SK-N-SH (cell line): Measurements from ENCODE around the gene MAGI2. TPM values are rescaled to one million over a fixed set of nuclear protein-coding genes. Genes with fewer than 3 reads are reported as not detected.

ENCODE experiments used
- CTCF ChIA-PET: fragments of 300-600, 350-600 bp; formaldehyde crosslinking; extraction: SDS; loops from one replicate; lab custom pipeline; 2021; lab: Yijun Ruan, JAX
- POLR2A ChIA-PET: fragments of 350-600 bp; sonication (Branson Sonifier 250); formaldehyde crosslinking; extraction: SDS; loops from one replicate; lab custom pipeline; 2020; ENCODE audit warnings: antibody characterized with exemption, inconsistent platforms; lab: Yijun Ruan, JAX
- DNase-seq: peaks from one replicate; pipeline ENCODE4 v3.0.0; 2012
- H2AFZ ChIP-seq: fragments of 200-600 bp; sonication (generic); 2 replicates; pipeline ENCODE4 v1.8.1; 2016; ENCODE audit warnings: antibody characterized with exemption, mild to moderate bottlenecking, low read depth
- H3F3A ChIP-seq: fragments of 200-600 bp; sonication (generic); replicated peaks from 2 replicates; pipeline ENCODE3; 2016; ENCODE audit warnings: antibody characterized with exemption, mild to moderate bottlenecking; ENCODE audit not compliant: insufficient read depth
- H3K27ac ChIP-seq, 2 experiments: fragments of 200-500 bp in 1 of 2; fragments of 200-600 bp in 1 of 2; sonication (Bioruptor generic) in 1 of 2; sonication (generic), shearing (Covaris generic) in 1 of 2; 2 replicates each; pipeline versions ENCODE4 v1.5.1 to v1.6.1; 2014 to 2016; ENCODE audit warnings: low read depth in 2 of 2, inconsistent platforms in 1 of 2, low read length in 1 of 2, mild to moderate bottlenecking in 1 of 2, mixed read lengths in 1 of 2
- H3K27me3 ChIP-seq: fragments of 200-600 bp; sonication (generic), shearing (Covaris generic); 2 replicates; pipeline ENCODE4 v1.6.1; 2016; ENCODE audit warnings: mixed run types; ENCODE audit not compliant: insufficient read depth
- H3K36me3 ChIP-seq, 2 experiments: fragments of 200-500 bp in 1 of 2; fragments of 200-600 bp in 1 of 2; sonication (Bioruptor generic) in 1 of 2; sonication (generic) in 1 of 2; replicated peaks in 1 of 2; 2 replicates each; pipeline versions ENCODE3 to v1.5.1; 2014 to 2016; ENCODE audit warnings: low read length in 1 of 2, mild to moderate bottlenecking in 1 of 2; ENCODE audit not compliant: insufficient read depth in 2 of 2, control insufficient read depth in 1 of 2
- H3K4me1 ChIP-seq, 2 experiments: fragments of 200-500 bp in 1 of 2; fragments of 200-600 bp in 1 of 2; sonication (Bioruptor generic) in 1 of 2; sonication (generic), shearing (Covaris generic) in 1 of 2; 2 replicates each; pipeline versions ENCODE4 v1.5.1 to v1.6.1; 2014 to 2016; ENCODE audit warnings: low read depth in 1 of 2, low read length in 1 of 2, mixed run types in 1 of 2; ENCODE audit not compliant: insufficient read depth in 2 of 2, control insufficient read depth in 1 of 2
- H3K4me2 ChIP-seq: fragments of 200-600 bp; sonication (generic), shearing (Covaris generic); 2 replicates; pipeline ENCODE4 v1.6.1; 2017; ENCODE audit warnings: mixed run types
- H3K4me3 ChIP-seq, 2 experiments: fragments of 200-500 bp in 1 of 2; fragments of 200-600 bp in 1 of 2; sonication (Bioruptor generic) in 1 of 2; sonication (generic), shearing (Covaris generic) in 1 of 2; 2 replicates each; pipeline versions ENCODE4 v1.5.1 to v1.8.1; 2014 to 2016; ENCODE audit warnings: low read depth in 2 of 2, inconsistent platforms in 1 of 2, low read length in 1 of 2, mild to moderate bottlenecking in 1 of 2, mixed read lengths in 1 of 2, moderate library complexity in 1 of 2
- H3K79me2 ChIP-seq: fragments of 200-600 bp; sonication (generic); 2 replicates; pipeline ENCODE4 v1.8.1; 2017; ENCODE audit warnings: mild to moderate bottlenecking; ENCODE audit not compliant: insufficient read depth
- H3K9ac ChIP-seq: fragments of 200-600 bp; sonication (generic); 2 replicates; pipeline ENCODE4 v1.6.1; 2017; ENCODE audit warnings: mixed run types
- H3K9me2 ChIP-seq: fragments of 200-600 bp; sonication (generic); 2 replicates; pipeline ENCODE4 v1.6.1; 2017; ENCODE audit warnings: mixed run types
- H3K9me3 ChIP-seq: fragments of 200-600 bp; sonication (generic); 2 replicates; pipeline ENCODE4 v1.6.1; 2017; ENCODE audit warnings: mixed run types, mild to moderate bottlenecking, moderate library complexity
- H4K20me1 ChIP-seq: fragments of 200-600 bp; sonication (generic); 2 replicates; pipeline ENCODE4 v1.6.1; 2017; ENCODE audit warnings: mild to moderate bottlenecking, mixed run types; ENCODE audit not compliant: insufficient read depth
- CHD2 ChIP-seq: fragments of 150-350 bp; IDR thresholded peaks from 2 replicates; pipeline ENCODE4 v1.6.1; 2018; ENCODE audit warnings: low read length; ENCODE audit not compliant: partially characterized antibody
- CTCF ChIP-seq: fragments of 200-600 bp; sonication (generic); IDR thresholded peaks from 2 replicates; pipeline ENCODE4 v1.6.1; 2017; ENCODE audit warnings: antibody characterized with exemption, mild to moderate bottlenecking, moderate library complexity
- ELF1 ChIP-seq: IDR thresholded peaks from 2 replicates; pipeline ENCODE4 v1.4.0; 2012
- EZH2phosphoT487 ChIP-seq: fragments of 200-600 bp; sonication (generic); IDR thresholded peaks from 2 replicates; pipeline ENCODE4 v1.6.1; 2017; ENCODE audit warnings: low read depth, mixed run types, mild to moderate bottlenecking, antibody characterized with exemption, moderate library complexity, borderline replicate concordance
- FOSL2 ChIP-seq: IDR thresholded peaks from 2 replicates; pipeline ENCODE4 v1.4.0; 2012; ENCODE audit warnings: low read depth, mild to moderate bottlenecking, moderate library complexity, borderline replicate concordance
- GATA2 ChIP-seq: sonication (generic); formaldehyde crosslinking; IDR thresholded peaks from 2 replicates; pipeline ENCODE4 v1.5.0; 2020; ENCODE audit warnings: mild to moderate bottlenecking, missing genetic modification reagents
- IRF3 ChIP-seq: fragments of 150-350 bp; IDR thresholded peaks from 2 replicates; pipeline ENCODE4 v1.6.1; 2016; ENCODE audit warnings: mild to moderate bottlenecking, low read depth, low read length
- JUND ChIP-seq: IDR thresholded peaks from 2 replicates; pipeline ENCODE4 v1.4.0; 2012
- NRF1 ChIP-seq: IDR thresholded peaks from 2 replicates; pipeline ENCODE4 v1.6.1; 2012; ENCODE audit warnings: low read depth, mild to moderate bottlenecking, low read length
- POLR2AphosphoS5 ChIP-seq: IDR thresholded peaks from 2 replicates; pipeline ENCODE4 v1.6.1; 2012; ENCODE audit warnings: low read depth, low read length
- RFX5 ChIP-seq: IDR thresholded peaks from 2 replicates; pipeline ENCODE4 v1.6.1; 2012; ENCODE audit warnings: mild to moderate bottlenecking, improper control_type of control experiment, low read length
- SMC3 ChIP-seq: IDR thresholded peaks from 2 replicates; pipeline ENCODE4 v1.6.1; 2012; ENCODE audit warnings: low read depth, low read length, improper control_type of control experiment
- TAF1 ChIP-seq: IDR thresholded peaks from 2 replicates; pipeline ENCODE4 v1.6.1; 2012; ENCODE audit warnings: low read depth, mild to moderate bottlenecking, low read length, moderate library complexity, borderline replicate concordance
- TEAD4 ChIP-seq: IDR thresholded peaks from 2 replicates; pipeline ENCODE4 v1.4.0; 2012; ENCODE audit warnings: mild to moderate bottlenecking, borderline replicate concordance; ENCODE audit not compliant: insufficient read depth
- USF2 ChIP-seq: fragments of 150-350 bp; IDR thresholded peaks from 2 replicates; pipeline ENCODE4 v1.6.1; 2017; ENCODE audit warnings: antibody characterized with exemption, low read length, low read depth, borderline replicate concordance
- YY1 ChIP-seq: IDR thresholded peaks from 2 replicates; pipeline ENCODE4 v1.4.0; 2012; ENCODE audit warnings: low read depth, mild to moderate bottlenecking
- WGBS: methylation state at CpG from one replicate; pipeline ENCODE4 v1.1.6; 2017; ENCODE audit warnings: low lambda C conversion rate; 5-methylcytosine and 5-hydroxymethylcytosine counted together
- polyA plus RNA-seq, 3 experiments: library from polyadenylated mRNA; depleted of rRNA; stranded (reverse); fragments of >200 nt; gene quantifications; 2 replicates each; pipeline ENCODE4 v1.2.3, GENCODE V29; 2012
- TF ChIP-seq, protein P1 (sequence below): IDR thresholded peaks from 2 replicates; pipeline ENCODE4 v1.4.0; 2012; ENCODE audit warnings: low read depth, borderline replicate concordance
- TF ChIP-seq, protein P2 (sequence below): IDR thresholded peaks from 2 replicates; pipeline ENCODE4 v1.4.0; 2012; ENCODE audit warnings: low read depth, borderline replicate concordance

Gene MAGI2
- polyA plus RNA-seq, 1 of the 3 experiments (the other 2 are of a cell fraction): 1.1 TPM

- CTCF ChIA-PET: interaction anchor here (1.0 kb wide), 1 partner anchor 93 kb away, joined by 3 read pairs; no protein-coding TSS in a partner anchor
- Histone ChIP-seq H3K9me2 (no peaks in the 10 kb centered on the region), H3K4me2 (no peak overlapping the region), H4K20me1 (no peaks in the 10 kb centered on the region), H3K9me3 (no peaks in the 10 kb centered on the region), H3F3A (no peaks in the 10 kb centered on the region), H3K9ac (no peak overlapping the region), H3K36me3 (no peaks in the 10 kb centered on the region), H2AFZ (no peak overlapping the region), H3K27ac (no peak overlapping the region), H3K27me3 (no peaks in the 10 kb centered on the region), H3K4me1 (no peaks in the 10 kb centered on the region; a peak in 1 of 4 replicates), H3K4me3 (no peak overlapping the region), H3K79me2 (no peaks in the 10 kb centered on the region)
- 63% methylated on average over 2 of the region's 2 CpGs for WGBS
- POLR2A ChIA-PET: no interaction called here
- DNase-seq: no peak
- TF ChIP-seq ELF1 (no peak), POLR2AphosphoS5 (no peak), EZH2phosphoT487 (no peak), JUND (no peak), FOSL2 (no peak), TEAD4 (no peak), TAF1 (no peak), GATA2 (CRISPR knock-in tag) (no peak), CHD2 (no peak), NRF1 (no peak), CTCF (no peak)
- TF ChIP-seq, protein P1, sequence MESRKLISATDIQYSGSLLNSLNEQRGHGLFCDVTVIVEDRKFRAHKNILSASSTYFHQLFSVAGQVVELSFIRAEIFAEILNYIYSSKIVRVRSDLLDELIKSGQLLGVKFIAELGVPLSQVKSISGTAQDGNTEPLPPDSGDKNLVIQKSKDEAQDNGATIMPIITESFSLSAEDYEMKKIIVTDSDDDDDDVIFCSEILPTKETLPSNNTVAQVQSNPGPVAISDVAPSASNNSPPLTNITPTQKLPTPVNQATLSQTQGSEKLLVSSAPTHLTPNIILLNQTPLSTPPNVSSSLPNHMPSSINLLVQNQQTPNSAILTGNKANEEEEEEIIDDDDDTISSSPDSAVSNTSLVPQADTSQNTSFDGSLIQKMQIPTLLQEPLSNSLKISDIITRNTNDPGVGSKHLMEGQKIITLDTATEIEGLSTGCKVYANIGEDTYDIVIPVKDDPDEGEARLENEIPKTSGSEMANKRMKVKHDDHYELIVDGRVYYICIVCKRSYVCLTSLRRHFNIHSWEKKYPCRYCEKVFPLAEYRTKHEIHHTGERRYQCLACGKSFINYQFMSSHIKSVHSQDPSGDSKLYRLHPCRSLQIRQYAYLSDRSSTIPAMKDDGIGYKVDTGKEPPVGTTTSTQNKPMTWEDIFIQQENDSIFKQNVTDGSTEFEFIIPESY: no peak
These were observed 1095.8 kb downstream of the MAGI2 start for GRCh38 chr7:78357709-78358108.

DNA sequence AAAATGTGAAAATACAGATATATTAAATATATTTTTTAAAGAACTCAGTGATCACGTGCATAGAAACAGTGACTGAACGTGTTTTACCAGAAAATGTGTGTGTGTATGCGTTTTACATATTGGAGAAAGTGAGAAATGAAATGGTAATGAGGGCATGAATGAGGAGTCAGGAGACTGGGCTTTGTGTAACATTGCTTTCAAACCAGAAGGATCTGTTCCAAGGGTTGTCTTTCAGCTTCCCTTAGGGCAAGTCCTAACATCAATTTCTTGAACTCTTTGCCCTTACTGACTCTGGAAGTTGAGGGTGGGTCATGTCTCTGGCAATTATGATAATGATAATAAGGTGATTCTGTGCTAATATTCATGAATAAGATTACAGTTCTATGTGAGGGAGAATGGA, 1097.6 kb downstream of the MAGI2 start:
- Histone ChIP-seq H3K36me3 (no peaks in the 10 kb centered on the region), H3K27ac (no peak overlapping the region), H3K4me2 (no peak overlapping the region), H2AFZ (no peak overlapping the region), H3K9me3 (no peaks in the 10 kb centered on the region), H3K4me1 (no peaks in the 10 kb centered on the region; a peak in 1 of 4 replicates), H3K27me3 (no peaks in the 10 kb centered on the region), H3K79me2 (no peaks in the 10 kb centered on the region), H3K4me3 (no peak overlapping the region), H4K20me1 (no peaks in the 10 kb centered on the region), H3K9ac (no peak overlapping the region), H3F3A (no peaks in the 10 kb centered on the region), H3K9me2 (no peaks in the 10 kb centered on the region)
- ChIA-PET CTCF (interaction anchor here (0.9 to 1.3 kb wide), 3 partner anchors 25 to 336 kb away, joined by 3 to 4 read pairs (median 4); no protein-coding TSS in a partner anchor), POLR2A (no interaction called here)
- no peak for TF ChIP-seq RFX5
- TF ChIP-seq POLR2AphosphoS5: no peak
- no peak for TF ChIP-seq CTCF
- TF ChIP-seq USF2: no peak
- TF ChIP-seq YY1: no peak
- no peak for TF ChIP-seq IRF3
- TF ChIP-seq ELF1: no peak
- TF ChIP-seq SMC3: no peak
- TF ChIP-seq, protein P2, sequence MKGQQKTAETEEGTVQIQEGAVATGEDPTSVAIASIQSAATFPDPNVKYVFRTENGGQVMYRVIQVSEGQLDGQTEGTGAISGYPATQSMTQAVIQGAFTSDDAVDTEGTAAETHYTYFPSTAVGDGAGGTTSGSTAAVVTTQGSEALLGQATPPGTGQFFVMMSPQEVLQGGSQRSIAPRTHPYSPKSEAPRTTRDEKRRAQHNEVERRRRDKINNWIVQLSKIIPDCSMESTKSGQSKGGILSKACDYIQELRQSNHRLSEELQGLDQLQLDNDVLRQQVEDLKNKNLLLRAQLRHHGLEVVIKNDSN: no peak
- 74% methylated on average over 3 of the region's 3 CpGs for WGBS
- DNase-seq: no peak
